DMS153 treated with DMSO at 0.1 percent for 48 hours (cell line): ENCODE results near the gene TEKT5.
A peak's percentile ranks its signal among the peaks of the same experiment; 100 is the strongest.
"Not testable (repeated sequence)": the region's sequence is repeated elsewhere in the genome, so short reads cannot be mapped to it uniquely, and the experiment has no call there.

ENCODE experiments used
- DNase-seq: peaks from one replicate; lab custom pipeline; 2025; ENCODE audit not compliant: unreplicated experiment; lab: John Stamatoyannopoulos, UW

Gene TEKT5

DNA sequence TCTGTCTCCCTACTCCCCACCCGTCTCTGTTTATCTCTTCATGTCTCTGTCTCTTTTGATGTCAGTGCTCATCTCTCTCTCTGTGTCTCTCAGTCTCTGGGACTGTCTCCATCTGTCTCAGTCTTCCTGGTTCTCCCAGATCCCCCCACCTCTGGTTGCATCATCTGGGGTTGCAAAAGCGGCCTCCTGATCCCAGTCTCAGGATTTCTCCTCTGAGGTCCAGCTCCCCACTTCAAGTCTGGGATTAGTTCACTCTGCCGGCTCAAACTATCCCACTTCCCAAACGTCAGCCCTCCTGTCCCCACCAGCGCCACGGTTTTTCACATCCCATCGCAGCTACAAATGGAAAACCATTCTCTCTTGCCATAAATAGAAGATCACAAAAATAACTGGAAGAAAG lies 9.0 kb downstream of the TEKT5 start:
- DNase-seq = no peak

DNA sequence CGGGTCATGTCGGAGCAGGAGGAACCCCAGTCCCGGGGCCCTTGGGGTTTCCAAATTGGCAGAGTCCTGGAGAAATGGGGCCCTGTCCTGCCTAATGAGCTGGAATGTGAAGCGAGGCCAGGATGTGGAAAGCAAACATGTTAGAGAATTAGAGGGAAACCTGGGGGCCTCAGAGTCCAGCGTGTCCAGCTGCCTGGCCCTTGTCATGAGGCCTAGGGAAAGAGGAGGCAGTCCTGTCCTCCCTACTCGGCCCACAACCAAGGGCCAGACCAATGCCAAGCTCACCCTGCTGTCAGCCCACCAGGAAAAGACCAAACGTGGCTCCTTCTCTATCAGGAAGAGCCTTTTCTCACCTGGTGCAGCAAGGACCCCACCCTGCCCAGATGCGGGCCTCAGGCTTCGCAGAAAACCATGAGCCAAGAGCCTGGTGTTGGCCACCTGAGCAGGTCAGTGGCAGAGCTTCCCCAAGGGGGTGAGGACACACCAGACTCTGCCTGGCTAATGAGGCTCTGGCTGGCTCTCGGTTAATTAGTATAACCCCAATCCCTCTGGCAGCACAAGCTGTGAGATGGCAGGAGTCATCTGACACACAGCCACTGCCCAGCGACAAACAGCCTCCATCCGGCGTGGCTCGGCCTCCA lies 10.1 kb downstream of the TEKT5 start:
- no peak for DNase-seq

DNA sequence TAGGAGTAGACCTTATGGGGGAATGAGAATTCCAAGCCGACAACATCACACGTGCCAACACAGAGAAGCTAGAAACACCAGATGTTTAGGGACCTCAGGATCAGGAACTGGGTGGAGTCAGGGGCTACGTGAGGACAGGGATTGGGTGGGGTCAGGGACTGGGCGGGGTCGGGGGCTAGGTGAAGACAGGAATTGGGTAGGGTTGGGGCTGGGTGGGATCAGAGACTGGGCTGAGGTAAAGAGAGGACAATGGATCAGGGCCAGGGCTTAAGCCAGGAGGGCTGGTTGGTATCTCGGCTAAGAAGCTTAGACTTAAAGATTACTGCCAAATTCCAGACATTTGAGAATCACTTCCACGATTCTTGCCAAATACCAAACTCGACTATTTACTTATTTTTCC lies 11.6 kb downstream of the TEKT5 start:
- DNase-seq = no peak

DNA sequence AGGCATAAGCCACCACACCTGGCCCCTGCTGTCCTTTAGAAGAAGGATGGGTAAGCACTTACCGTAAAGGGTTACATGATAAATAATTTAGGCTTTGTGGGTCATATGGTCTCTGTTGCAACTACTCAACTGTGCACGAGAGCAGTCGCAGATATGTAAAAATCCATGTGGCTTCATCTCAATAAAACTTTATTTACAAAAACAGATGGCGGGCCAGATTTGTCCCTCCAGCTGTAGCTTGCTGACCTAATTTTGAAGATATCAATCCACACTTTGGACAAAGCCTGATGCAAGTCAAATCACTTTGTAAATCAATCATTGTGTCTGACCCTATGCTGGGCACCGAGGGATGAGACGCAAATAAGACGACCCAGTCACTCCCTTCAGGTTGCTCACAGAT lies 12.1 kb downstream of the TEKT5 start:
- DNase-seq = no peak

DNA sequence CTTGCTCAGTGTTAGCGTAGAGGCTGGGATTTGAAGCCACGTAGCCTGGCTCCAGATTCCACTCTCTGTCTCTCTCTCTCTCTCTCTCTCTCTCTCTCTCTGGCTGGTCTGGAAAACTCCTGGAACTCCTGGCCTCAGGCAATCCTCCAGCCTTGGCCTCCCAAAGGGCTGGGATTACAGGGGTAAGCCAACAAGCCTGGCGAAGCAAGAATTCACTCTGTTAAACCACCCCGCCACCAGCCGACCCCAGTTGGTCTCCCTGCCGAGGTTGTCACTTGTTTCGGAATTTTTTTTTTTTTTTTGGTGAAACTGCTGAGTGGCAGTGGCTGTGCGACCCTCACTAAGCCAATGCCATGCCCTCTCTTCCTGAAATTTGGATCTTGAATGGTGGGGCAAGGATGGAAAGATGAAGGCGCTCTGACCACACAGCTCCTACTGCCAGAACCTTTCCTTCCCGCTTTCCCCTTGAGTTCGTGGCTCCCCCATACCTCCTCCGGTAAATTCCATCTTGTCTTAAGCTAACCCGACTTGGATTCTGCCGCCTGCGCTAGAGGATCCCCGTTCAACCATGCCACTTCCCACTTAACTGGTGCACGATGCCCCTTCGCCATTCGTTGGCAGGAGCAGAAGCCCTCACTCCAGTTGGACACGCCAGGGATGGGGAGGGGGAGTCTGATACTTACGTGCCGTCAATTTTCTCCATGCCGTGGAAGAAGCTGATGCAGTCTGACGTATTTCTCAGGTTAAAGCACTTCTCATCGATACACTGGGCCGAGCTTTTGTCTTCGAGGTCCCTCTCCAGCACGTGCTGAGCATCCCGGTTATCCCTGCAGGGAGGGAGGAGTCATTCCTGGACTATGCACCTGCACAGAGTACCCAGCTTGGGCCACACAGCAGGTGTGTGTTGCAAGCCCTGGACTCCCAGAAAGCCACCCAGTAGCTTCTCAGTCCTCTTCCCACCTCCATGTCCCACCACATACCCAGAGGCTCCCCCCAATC lies 13.1 kb downstream of the TEKT5 start:
- DNase-seq = no peak

DNA sequence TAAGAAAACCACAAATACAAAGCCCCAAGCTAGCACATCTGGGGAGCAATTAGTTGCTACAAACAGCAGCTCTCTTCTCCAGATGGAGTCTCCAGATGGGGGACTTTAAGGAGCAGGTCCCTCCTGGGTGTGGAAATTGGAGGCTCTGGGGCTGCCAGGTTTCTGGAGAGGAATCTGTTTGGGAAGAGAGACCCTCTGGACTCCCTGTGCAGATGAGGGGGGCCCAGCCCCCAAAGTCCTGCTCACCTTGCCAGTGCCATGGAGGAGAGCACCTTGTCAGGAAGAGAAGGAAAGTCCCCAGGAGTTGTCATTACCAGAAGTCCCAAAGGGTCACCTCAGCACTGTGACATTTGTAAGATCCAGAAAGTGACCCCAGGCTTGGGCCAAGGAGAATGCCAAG lies 14.8 kb downstream of the TEKT5 start:
- DNase-seq = no peak

DNA sequence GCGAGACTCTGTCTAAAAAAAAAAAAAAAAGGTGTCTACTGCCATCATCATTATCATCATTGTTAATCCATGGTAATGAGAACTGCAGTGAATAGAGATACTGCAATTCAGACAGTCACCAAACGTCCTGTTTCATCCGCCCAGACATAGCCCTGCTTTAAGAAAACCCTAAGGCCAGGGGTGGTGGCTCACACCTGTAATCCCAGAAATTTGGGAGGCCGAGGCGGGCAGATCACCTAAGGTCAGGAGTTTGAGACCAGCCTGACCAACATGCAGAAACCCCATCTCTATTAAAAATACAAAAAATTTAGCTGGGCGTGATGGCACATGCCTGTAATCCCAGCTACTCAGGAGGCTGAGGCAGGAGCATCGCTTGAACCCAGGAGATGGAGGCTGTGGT lies 15.3 kb downstream of the TEKT5 start:
- DNase-seq = not testable (repeated sequence)

DNA sequence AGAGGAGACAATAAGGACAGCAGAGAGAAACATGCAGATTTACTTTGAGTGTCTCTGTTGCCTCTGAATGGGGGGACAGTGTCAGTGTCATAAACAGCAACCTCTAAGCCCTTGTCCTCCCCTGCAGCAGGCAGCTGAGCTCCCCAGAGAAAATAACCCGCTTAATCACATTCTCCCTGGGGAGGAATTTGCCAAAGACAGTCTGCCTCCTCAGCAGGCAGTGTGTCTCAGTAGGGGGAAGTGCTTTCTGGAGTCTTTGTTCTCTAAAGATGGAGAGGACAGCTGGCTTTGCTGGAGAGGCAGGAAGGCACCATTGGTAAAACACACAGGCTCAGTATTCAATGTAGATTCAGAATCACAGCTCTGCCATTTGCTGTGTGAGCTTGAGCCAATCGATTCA lies 16.1 kb downstream of the TEKT5 start:
- peak; percentile 47 for DNase-seq

DNA sequence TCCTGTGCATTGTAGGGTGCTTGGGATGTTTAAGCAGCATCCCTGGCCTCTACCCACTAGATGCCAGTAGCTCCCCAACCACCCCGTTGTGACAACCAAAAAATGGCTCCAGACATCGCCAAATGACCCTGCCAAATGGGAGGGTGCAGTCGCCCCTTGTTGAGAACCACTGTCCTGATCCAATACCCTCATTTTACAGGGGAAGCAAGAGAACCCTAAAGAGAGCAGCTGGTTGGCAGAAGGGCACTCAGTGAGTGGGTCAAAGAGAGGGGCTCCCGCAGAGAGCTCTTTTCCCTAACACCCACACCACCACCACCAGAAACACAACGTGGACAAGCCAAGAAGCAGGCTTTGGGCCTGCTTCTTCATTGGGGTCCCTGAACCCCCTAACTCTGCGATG lies 18.4 kb downstream of the TEKT5 start:
- no peak for DNase-seq

DNA sequence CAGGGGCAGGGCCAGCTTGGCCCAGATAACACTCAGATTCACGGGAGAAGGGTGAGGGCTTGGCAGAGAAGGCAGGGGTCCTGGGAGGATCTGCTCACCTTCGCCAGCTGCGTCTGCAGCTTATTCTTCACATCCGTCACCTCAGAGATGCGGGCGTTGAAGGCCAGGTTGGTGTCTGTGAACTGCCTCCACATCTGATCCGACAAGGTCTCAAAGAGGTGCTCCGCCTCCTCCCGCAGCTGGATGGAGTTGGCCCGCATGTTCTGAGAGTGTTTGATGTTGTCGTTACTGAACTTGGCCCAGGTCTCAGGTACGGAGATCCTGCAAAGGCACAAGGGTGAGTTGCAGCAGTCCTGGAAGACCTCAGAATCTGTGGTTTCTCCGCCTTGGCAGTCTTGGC lies 18.9 kb downstream of the TEKT5 start:
- DNase-seq = no peak

DNA sequence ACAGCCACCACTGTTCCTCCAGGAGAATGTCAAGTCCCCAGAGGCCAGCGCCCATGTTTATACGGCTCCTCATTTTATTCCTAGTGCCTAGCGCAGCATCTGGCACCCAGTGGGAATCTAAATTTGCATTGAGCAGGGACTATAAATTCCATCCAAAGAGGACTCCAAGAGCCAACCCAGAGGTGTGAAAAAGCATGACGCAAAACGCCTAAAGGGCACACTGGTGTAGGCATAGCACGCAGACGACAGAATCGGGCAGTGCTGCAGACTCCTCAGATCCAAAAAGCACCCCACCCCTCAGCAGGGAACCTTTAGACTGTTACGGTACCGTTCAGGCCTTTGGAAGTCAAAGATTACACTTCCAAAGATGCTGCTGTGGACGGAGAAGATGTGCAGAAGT lies 19.5 kb downstream of the TEKT5 start:
- no peak for DNase-seq

DNA sequence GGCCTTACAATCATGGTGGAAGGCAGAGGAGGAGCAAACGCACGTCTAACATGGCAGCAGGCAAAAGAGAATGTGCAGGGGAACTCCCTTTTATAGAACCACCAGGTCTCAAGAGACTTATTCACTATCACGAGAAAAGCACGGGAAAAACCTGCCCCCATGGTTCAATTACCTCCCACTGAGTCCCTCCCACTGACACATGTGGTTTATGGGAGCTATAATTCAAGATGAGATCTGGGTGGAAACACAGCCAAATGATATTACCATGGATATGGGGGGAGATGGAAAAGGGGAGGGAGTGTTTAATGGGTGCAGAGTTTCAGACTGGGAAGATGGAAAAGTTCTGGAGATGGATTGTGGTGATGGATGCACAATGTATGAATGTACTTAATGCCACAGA lies 23.0 kb downstream of the TEKT5 start:
- no peak for DNase-seq

DNA sequence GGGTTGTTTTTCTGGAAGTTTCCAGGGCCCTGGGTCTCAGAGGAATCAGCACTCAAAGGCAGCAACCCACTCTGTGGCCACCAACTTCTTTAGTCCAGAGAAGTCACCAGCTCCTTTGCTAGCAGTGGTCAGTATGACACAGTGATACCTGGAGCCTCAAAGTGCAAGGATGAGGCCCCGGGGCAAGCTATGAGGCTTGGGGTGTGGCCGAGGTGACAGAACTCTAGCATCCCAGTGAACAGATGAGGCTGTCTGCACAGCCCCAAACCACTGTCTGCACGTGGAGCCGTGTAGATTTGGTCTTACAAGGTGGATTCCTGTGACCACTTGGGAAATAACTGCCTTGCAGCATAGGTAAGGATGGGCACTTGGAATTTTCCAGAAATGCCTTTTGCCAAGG lies 24.9 kb downstream of the TEKT5 start:
- no peak for DNase-seq

DNA sequence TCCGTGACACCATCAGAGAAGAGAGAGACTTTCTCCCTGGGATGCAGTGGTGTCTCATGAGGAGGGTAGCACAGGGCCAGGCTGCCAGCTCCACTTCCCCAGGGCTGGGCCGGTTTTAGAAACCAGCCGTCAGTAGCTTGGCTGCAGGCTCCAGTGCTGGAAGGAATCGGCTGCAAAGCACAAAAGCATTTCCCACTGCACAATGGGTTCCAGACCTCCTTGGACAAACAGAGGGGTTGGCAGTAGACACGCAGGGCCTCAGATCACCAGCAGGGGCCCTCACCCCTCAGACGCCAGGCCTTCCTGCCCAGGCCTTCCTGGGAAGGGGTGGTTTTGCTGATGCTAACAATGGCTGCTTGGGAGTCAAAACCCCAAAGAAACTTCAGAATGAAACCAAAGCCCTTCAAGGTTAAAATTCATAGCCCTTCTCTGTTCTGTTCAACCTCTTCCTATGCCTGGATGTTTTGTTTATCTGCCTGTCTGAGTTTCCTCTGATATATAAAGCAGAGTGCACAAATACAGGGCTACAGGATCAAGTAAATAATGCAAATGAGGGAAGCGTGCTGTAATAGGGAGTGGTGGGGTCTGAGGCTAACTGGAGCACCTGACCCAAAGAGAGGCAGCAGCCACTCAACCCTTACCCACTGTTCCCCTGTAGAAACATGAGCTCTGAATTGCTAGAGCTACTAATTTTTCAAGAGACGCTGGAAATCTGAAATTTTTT lies 26.2 kb downstream of the TEKT5 start:
- DNase-seq = no peak

DNA sequence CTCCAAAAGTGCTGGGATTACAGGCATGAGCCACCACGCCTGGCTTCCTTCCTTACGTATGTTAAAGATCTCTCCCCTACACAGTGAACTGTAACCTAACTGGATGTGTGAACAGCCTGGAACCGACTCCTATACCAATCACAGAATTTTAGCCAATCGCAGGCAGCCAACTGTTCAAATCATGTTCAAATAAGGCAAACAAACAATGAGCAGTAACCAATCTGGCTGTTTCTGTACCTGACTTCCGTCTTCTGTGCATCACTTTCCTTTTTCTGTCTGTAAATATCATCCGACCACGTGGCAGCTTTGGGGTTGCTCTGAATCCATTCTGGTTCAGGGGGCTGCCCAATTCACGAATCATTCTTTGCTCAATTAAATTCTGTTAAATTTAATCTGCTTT lies 27.5 kb downstream of the TEKT5 start:
- DNase-seq = no peak

DNA sequence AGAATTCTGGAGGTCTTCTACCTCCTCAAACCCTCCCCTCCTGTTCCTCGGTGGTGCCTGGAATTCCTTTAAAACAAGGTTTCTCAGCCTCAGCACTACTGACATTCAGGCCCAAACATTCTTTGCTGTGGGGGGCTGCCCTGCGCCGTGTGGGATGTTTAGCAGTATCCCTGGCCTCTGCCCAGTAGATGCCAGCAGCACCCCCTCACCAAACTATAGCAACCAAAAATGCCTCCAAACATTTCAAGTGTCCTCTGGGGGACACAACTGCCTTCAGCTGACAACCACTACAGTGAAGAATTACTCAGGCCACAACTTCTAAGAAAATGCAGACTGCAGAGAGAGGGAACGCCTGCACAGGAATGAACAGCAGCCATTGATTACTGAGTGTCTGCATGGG lies 28.4 kb downstream of the TEKT5 start:
- no peak for DNase-seq

DNA sequence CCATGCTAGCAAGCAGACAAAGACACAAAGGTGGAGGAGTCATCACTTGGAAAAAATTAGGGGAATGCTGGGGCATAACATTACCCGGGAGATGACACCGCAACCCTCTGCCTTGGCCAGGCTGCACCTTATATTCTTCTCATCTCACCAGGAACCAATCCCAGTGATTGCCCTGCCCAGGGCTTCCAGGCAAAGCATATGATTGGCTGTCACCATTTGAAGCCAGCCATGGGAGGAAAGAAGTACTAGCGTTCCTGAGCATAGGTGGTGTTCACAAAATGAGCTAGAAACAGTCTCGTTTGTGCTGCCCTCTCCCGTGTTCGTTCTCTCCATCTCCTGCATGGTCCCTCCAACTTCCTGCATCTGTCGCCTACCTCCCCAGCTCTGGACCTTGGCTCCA lies 29.6 kb downstream of the TEKT5 start:
- no peak for DNase-seq

DNA sequence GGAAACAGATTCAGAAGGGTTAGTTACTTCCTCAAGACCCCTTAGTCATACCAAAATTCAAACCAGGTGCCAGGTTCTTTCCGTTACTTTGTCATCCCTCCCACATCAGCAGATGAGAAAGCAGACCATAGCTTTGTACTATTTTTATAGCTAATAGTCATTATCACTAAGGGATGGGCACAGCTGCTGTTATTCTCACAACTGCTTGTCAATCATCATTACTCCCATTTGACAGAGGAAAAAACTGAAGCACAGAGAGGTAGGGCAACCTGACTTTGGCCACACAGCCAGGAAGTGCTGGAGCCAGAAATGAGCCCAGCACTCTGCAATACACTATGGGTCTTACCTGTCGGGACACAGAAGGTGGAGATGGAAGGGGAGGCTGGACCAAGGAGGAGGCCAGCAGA lies 30.0 kb downstream of the TEKT5 start:
- DNase-seq = no peak

DNA sequence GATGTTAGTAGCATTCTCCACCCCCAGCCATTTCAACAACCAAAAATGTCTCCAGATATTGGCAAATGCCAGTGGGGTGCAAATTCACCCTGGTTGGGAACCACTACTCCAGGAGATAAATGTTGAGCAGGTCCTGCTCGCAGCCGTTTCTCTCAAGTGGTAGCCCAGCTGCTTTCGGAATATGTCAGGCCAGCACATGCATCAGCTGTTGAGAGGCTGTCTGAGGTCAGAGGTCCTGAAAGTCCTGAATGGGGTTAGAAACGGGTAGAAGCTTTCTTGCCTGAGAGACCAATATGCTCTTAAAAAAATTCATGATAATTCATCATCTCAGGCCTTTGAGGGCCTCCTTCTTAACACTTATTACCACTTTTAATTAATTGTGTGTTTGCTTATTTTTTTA lies 31.0 kb downstream of the TEKT5 start:
- DNase-seq = no peak

DNA sequence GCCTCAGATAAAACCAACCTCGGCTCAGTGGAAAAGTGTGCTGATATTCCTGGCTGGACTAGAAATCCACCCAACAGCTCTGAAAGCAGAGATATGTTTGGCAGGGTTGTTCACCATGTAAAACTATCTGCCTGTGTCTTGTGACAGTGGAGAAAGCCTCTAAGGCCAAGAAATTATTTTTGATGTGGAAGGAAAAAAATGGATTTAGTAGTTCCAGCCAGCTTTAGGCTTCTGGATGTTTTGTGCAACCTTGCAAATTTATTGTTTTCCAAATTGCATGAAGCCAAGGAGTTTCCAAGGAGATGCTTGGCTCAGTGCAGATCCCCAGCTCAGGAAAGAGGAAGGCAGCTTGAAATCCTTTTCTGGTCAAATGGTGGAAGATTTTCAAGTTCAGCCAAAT lies 31.6 kb downstream of the TEKT5 start:
- no peak for DNase-seq

DNA sequence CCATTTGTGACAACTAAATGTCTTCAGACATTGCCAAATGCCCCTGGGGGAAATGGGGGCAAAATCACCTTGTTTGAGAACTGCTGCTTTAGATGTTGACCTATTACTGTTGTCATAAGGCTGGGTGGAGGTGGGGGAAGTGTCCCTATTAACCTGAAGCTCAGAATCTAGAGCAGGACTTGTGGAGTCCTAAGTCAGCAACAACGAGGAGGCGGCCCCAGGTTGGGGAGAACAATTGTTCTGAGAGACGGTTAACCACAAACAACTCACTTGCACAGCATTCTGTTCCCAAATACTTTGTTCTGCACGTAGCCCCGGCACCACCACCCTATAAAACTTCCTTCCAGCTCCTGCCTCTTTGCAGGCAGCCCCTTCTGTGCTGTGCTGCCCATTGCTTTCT lies 32.5 kb downstream of the TEKT5 start:
- no peak for DNase-seq

DNA sequence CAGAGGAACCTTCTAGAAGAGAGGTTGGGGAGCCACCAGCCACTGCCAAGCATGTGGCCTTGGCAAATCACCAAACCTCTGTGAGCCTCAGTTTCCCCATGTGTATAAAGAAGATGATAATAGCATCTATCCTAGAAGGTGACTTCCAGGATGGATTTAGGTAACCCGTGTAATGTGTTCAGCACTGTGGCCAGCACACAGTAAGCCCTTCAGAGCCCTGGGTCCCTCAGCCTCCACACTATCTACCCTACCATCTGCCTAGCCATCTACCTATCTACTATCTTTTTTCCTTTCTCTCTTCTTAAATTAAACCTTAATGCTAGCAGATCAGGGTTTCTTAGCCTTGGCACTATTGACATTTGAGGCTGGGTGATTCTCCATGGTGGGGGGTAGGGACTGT lies 33.0 kb downstream of the TEKT5 start:
- DNase-seq = no peak
